HCT116 (cell line): ENCODE results near the gene CA11. TPM values are rescaled to one million over a fixed set of nuclear protein-coding genes. Genes with fewer than 3 reads are reported as not detected.

Experiments
- ATAC-seq: fragments of 200-7000 bp; cut with Tn5 transposase; 2 replicates; pipeline ENCODE4 v1.9.1; 2020; ENCODE audit warnings: mild to moderate bottlenecking, moderate library complexity
- BruUV-seq: library from RNA; stranded (reverse); fragments of 400-500 nt; replicated peaks from 2 replicates; lab custom pipeline; 2021; lab: Mats Ljungman, UMichigan
- CTCF ChIA-PET: fragments of 300-600 bp; sonication (Branson Sonifier 250); formaldehyde crosslinking; loops from one replicate; lab custom pipeline; 2021; ENCODE audit warnings: antibody characterized with exemption; lab: Charles Lee
- POLR2A ChIA-PET: fragments of 300-600, 350-600 bp; sonication (Branson Sonifier 250); formaldehyde crosslinking; loops from one replicate; lab custom pipeline; 2021; ENCODE audit warnings: antibody characterized with exemption; lab: Charles Lee
- RAD21 ChIA-PET, 2 experiments: fragments of 300-600 bp; sonication (Branson Sonifier 250); formaldehyde crosslinking; loops; one replicate each; lab custom pipeline; 2023; ENCODE audit warnings: low total read pairs in 2 of 2; ENCODE audit not compliant: uncharacterized antibody in 2 of 2, unreplicated experiment in 2 of 2, low non-redundant PET in 1 of 2; lab: Charles Lee
- DNase-seq: peaks from one replicate; pipeline ENCODE4 v3.0.0-alpha.2; 2010; ENCODE audit warnings: low read depth, low spot score
- H2AFZ ChIP-seq: fragments of 200-600 bp; shearing (Covaris generic), sonication (generic); 2 replicates; pipeline ENCODE4 v1.6.1; 2017; ENCODE audit warnings: low read depth, mixed run types, mixed read lengths, antibody characterized with exemption, low read length; ENCODE audit not compliant: poor library complexity, severe bottlenecking
- H3K27ac ChIP-seq: 2 replicates; pipeline ENCODE4 v1.5.1; 2012; ENCODE audit warnings: low read depth, low read length
- H3K27me3 ChIP-seq: fragments of 200-600 bp; sonication (generic); 2 replicates; pipeline ENCODE4 v1.6.1; 2016; ENCODE audit warnings: mixed run types, low read length, mixed read lengths; ENCODE audit not compliant: insufficient read depth
- H3K36me3 ChIP-seq, 2 experiments: fragments of 200-500 bp in 1 of 2; fragments of 200-600 bp in 1 of 2; sonication (Bioruptor generic) in 1 of 2; sonication (generic) in 1 of 2; 2 replicates each; pipeline versions ENCODE4 v1.5.1 to v1.6.1; 2014 to 2016; ENCODE audit warnings: low read length in 2 of 2, inconsistent platforms in 1 of 2, mixed read lengths in 1 of 2, mixed run types in 1 of 2; ENCODE audit not compliant: insufficient read depth in 2 of 2, control insufficient read depth in 1 of 2
- H3K4me1 ChIP-seq, 2 experiments: fragments of 200-600 bp in 1 of 2; sonication (generic) in 1 of 2; 2 replicates each; pipeline versions ENCODE4 v1.5.1 to v1.6.1; 2012 to 2017; ENCODE audit warnings: low read length in 2 of 2, inconsistent platforms in 1 of 2, mild to moderate bottlenecking in 1 of 2, mixed read lengths in 1 of 2, mixed run types in 1 of 2, moderate library complexity in 1 of 2; ENCODE audit not compliant: insufficient read depth in 2 of 2, control insufficient read depth in 1 of 2
- H3K4me2 ChIP-seq: fragments of 200-600 bp; sonication (generic); 2 replicates; pipeline ENCODE4 v1.6.1; 2017; ENCODE audit warnings: mixed run types, low read length, mixed read lengths
- H3K4me3 ChIP-seq, 2 experiments: fragments of 200-600 bp in 1 of 2; sonication (generic) in 1 of 2; replicated peaks in 1 of 2; 2 replicates each; pipeline ENCODE4 v1.5.1; 2011 to 2016; ENCODE audit warnings: low read length in 2 of 2, control low read depth in 1 of 2, low read depth in 1 of 2, mild to moderate bottlenecking in 1 of 2, mixed read lengths in 1 of 2, mixed run types in 1 of 2
- H3K79me2 ChIP-seq: fragments of 200-600 bp; sonication (generic); 2 replicates; pipeline ENCODE4 v1.6.1; 2017; ENCODE audit warnings: mild to moderate bottlenecking, mixed run types, low read length, moderate library complexity, mixed read lengths; ENCODE audit not compliant: insufficient read depth
- H3K9ac ChIP-seq: fragments of 200-600 bp; sonication (generic); 2 replicates; pipeline ENCODE4 v1.6.1; 2016; ENCODE audit warnings: low read length, mixed read lengths
- H3K9me2 ChIP-seq: fragments of 200-600 bp; sonication (generic), shearing (Covaris generic); 2 replicates; pipeline ENCODE4 v1.6.1; 2017; ENCODE audit warnings: mixed run types, mild to moderate bottlenecking, moderate library complexity; ENCODE audit not compliant: insufficient read depth
- H3K9me3 ChIP-seq, 2 experiments: fragments of 200-500 bp in 1 of 2; fragments of 200-600 bp in 1 of 2; sonication (Bioruptor generic) in 1 of 2; sonication (generic) in 1 of 2; 2 replicates each; pipeline ENCODE4 v1.6.1; 2014 to 2017; ENCODE audit warnings: low read length in 2 of 2, mixed read lengths in 2 of 2, inconsistent platforms in 1 of 2, low read depth in 1 of 2, mild to moderate bottlenecking in 1 of 2, mixed run types in 1 of 2, moderate library complexity in 1 of 2; ENCODE audit not compliant: control insufficient read depth in 1 of 2, insufficient read depth in 1 of 2
- H4K20me1 ChIP-seq: fragments of 200-600 bp; sonication (generic), shearing (Covaris generic); 2 replicates; pipeline ENCODE4 v1.6.1; 2017; ENCODE audit warnings: mixed run types, mild to moderate bottlenecking, moderate library complexity; ENCODE audit not compliant: insufficient read depth
- CEBPB ChIP-seq: IDR thresholded peaks from 2 replicates; pipeline ENCODE4 v1.6.1; 2012; ENCODE audit warnings: low read depth
- CTCF ChIP-seq, 3 experiments: fragments of 200-600 bp in 1 of 3; sonication (generic) in 1 of 3; IDR thresholded peaks in 2 of 3; conservative IDR thresholded peaks in 1 of 3; 2 replicates each; pipeline ENCODE4 v1.5.1; 2012 to 2017; ENCODE audit warnings: low read depth in 2 of 3, low read length in 2 of 3, antibody characterized with exemption in 1 of 3, borderline replicate concordance in 1 of 3, control low read depth in 1 of 3, mild to moderate bottlenecking in 1 of 3, mixed read lengths in 1 of 3, mixed run types in 1 of 3, moderate library complexity in 1 of 3; ENCODE audit not compliant: insufficient read depth in 1 of 3
- EGR1 ChIP-seq: IDR thresholded peaks from 2 replicates; pipeline ENCODE4 v1.6.1; 2012; ENCODE audit warnings: low read depth
- ELF1 ChIP-seq: IDR thresholded peaks from 2 replicates; pipeline ENCODE4 v1.6.1; 2012; ENCODE audit warnings: low read depth, borderline replicate concordance
- FOSL1 ChIP-seq: IDR thresholded peaks from 2 replicates; pipeline ENCODE4 v1.6.1; 2012; ENCODE audit warnings: low read depth
- POLR2A ChIP-seq: IDR thresholded peaks from 2 replicates; pipeline ENCODE4 v1.7.0; 2011; ENCODE audit warnings: borderline replicate concordance; ENCODE audit not compliant: insufficient read depth, insufficient read length; ENCODE audit errors: extremely low read depth
- RAD21 ChIP-seq: IDR thresholded peaks from 2 replicates; pipeline ENCODE4 v1.6.1; 2012; ENCODE audit warnings: low read depth, mild to moderate bottlenecking
- SIN3A ChIP-seq: IDR thresholded peaks from 2 replicates; pipeline ENCODE4 v1.6.1; 2012; ENCODE audit warnings: low read depth
- TCF7L2 ChIP-seq: IDR thresholded peaks from 2 replicates; pipeline ENCODE4 v1.7.0; 2011; ENCODE audit warnings: borderline replicate concordance, inconsistent platforms; ENCODE audit not compliant: insufficient read depth, insufficient read length; ENCODE audit errors: extremely low read depth
- ZBTB33 ChIP-seq: IDR thresholded peaks from 2 replicates; pipeline ENCODE4 v1.6.1; 2011; ENCODE audit warnings: mild to moderate bottlenecking, low read length, moderate library complexity; ENCODE audit not compliant: insufficient replicate concordance; ENCODE audit errors: extremely low read depth
- ZFX ChIP-seq: fragments of 450-650 bp; IDR thresholded peaks from 2 replicates; pipeline ENCODE4 v1.6.1; 2017
- intact Hi-C: fragments of 100-400 bp; cut with micrococcal nuclease; formaldehyde crosslinking; loops from 2 replicates; pipeline ENCODE4 v1.10.0; 2022
- total RNA-seq: library from RNA; stranded (reverse); gene quantifications from one replicate; pipeline ENCODE4 v1.2.1, GENCODE V29; 2021; ENCODE audit not compliant: unreplicated experiment

CA11 gene
- total RNA-seq, 1 experiment from 2014 or later = 29.6 TPM

- H2AFZ ChIP-seq = no peak overlapping the region
- peak; percentile 0; the same call in 1 of the 2 replicates for ATAC-seq
- intact Hi-C loops = no loop called here
- peak overlapping the region; percentile 51; the same call in 1 of the 2 replicates for H3K9ac ChIP-seq
- peaks cover 47 to 64% of the 10 kb centered on the region in 2 experiments for H3K4me1 ChIP-seq
- CTCF ChIA-PET = interaction anchor here (0.7 to 1.0 kb wide), 2 partner anchors 11 to 140 kb away, joined by 3 to 4 read pairs; partner anchors contain the start of genes RPL18 and SPHK2
- no peaks in the 10 kb centered on the region for H3K9me2 ChIP-seq
- H3K4me3 ChIP-seq = peak overlapping the region; percentile 15 to 32; a peak in 2 of 4 replicates
- H4K20me1 ChIP-seq = no peaks in the 10 kb centered on the region
- H3K79me2 ChIP-seq = peaks cover 12% of the 10 kb centered on the region
- TF ChIP-seq CEBPB (no peak), POLR2A (peak; percentile 77), EGR1 (no peak)
- POLR2A ChIA-PET = interaction anchor here (1.3 to 2.0 kb wide), 6 partner anchors 10 to 21 kb away, joined by 4 to 22 read pairs (median 6); partner anchors contain the start of genes CA11, RPL18 and SPHK2
- RAD21 ChIA-PET = interaction anchor here in 1 of 2 experiments (0.9 kb wide), 1 partner anchor 11 kb away, joined by 3 read pairs; the partner anchor contains the start of genes RPL18 and SPHK2
- H3K9me3 ChIP-seq = no peaks in the 10 kb centered on the region
- H3K27ac ChIP-seq = peak overlapping the region; percentile 57
- H3K27me3 ChIP-seq = no peaks in the 10 kb centered on the region
- no peak for DNase-seq
- peaks cover 2 to 13% of the 10 kb centered on the region in 2 experiments; a peak in 1 of 4 replicates for H3K36me3 ChIP-seq
- H3K4me2 ChIP-seq = peak overlapping the region; percentile 63
- BruUV-seq = no TSS peak
These were observed 15.5 kb downstream of the CA11 start for GRCh38 chr19:48630296-48631063.

GRCh38 chr19:48629599-48630295 lies 16.2 kb downstream of the CA11 start:
- POLR2A ChIA-PET = interaction anchor here (1.3 to 2.0 kb wide), 5 partner anchors 9 to 21 kb away, joined by 5 to 22 read pairs (median 7); partner anchors contain the start of genes CA11, RPL18 and SPHK2
- Histone ChIP-seq H3K4me3 (peak overlapping the region; percentile 15 to 32; a peak in 1 of 4 replicates), H3K79me2 (peaks cover 19% of the 10 kb centered on the region), H3K27ac (peak overlapping the region; percentile 57), H3K4me1 (peaks cover 46 to 58% of the 10 kb centered on the region in 2 experiments), H3K27me3 (no peaks in the 10 kb centered on the region), H4K20me1 (no peaks in the 10 kb centered on the region), H2AFZ (no peak overlapping the region), H3K9me2 (no peaks in the 10 kb centered on the region), H3K9me3 (no peaks in the 10 kb centered on the region), H3K4me2 (peak overlapping the region; percentile 63), H3K36me3 (peaks cover 2 to 13% of the 10 kb centered on the region in 2 experiments; a peak in 1 of 4 replicates), H3K9ac (peak overlapping the region; percentile 51; the same call in 1 of the 2 replicates)
- intact Hi-C loops = no loop called here
- CTCF ChIA-PET = interaction anchor here (0.6 to 1.0 kb wide), 3 partner anchors 11 to 316 kb away, joined by 3 to 4 read pairs (median 3); partner anchors contain the start of genes RPL18 and SPHK2
- DNase-seq (peak; percentile 96), ATAC-seq (peak; percentile 86)
- BruUV-seq = no TSS peak
- RAD21 ChIA-PET = interaction anchor here in 1 of 2 experiments (0.9 kb wide), 1 partner anchor 11 kb away, joined by 3 read pairs; the partner anchor contains the start of genes RPL18 and SPHK2
- TF ChIP-seq ZBTB33 = peak; percentile 75
- TF ChIP-seq TCF7L2 = peak; percentile 74
- no peak for TF ChIP-seq ELF1
- 0 out of 2 replicates have a peak, but pooled peaks have one; percentile 2 for TF ChIP-seq ZFX
- no peak for TF ChIP-seq SIN3A
- no peak for TF ChIP-seq RAD21
- TF ChIP-seq POLR2A = no peak
- no peak for TF ChIP-seq CTCF (IDR thresholded peaks at IDR 0.05 in 2 of 3, conservative IDR thresholded peaks at IDR 0.05 in 1 of 3; ENCODE audit: borderline replicate concordance in 1 of 3, insufficient read depth in 1 of 3, low read depth in 2 of 3, low read length in 2 of 3)
- no peak for TF ChIP-seq FOSL1
- no peak for TF ChIP-seq CEBPB
